GM19025 (cell line): ENCODE measurements around the gene ARHGAP29.

Experiments
- ATAC-seq: cut with Tn5 transposase; IDR thresholded peaks from one replicate; pipeline ENCODE4 v1.9.1; 2021; ENCODE audit warnings: mild to moderate bottlenecking, low read depth, moderate library complexity; ENCODE audit not compliant: unreplicated experiment

Gene ARHGAP29

GRCh38 chr1:94236013-94236491, 1.3 kb downstream of the ARHGAP29 start:
- no peak for ATAC-seq

GRCh38 chr1:94235189-94236012, 2.0 kb downstream of the ARHGAP29 start:
- no peak for ATAC-seq

- ATAC-seq = no peak
These were observed 2.8 kb downstream of the ARHGAP29 start for GRCh38 chr1:94234615-94235014.

- no peak for ATAC-seq
These were observed 5.6 kb downstream of the ARHGAP29 start for GRCh38 chr1:94231746-94232145.

- ATAC-seq = no peak
These were observed 6.5 kb downstream of the ARHGAP29 start for GRCh38 chr1:94230920-94231319.

- ATAC-seq = no peak
These were observed 8.6 kb downstream of the ARHGAP29 start for GRCh38 chr1:94228640-94229375.

- no peak for ATAC-seq
These were observed 9.8 kb downstream of the ARHGAP29 start for GRCh38 chr1:94227624-94228023.

- no peak for ATAC-seq
These were observed 11.5 kb downstream of the ARHGAP29 start for GRCh38 chr1:94225845-94226244.

- ATAC-seq = no peak
These were observed 19.1 kb downstream of the ARHGAP29 start for GRCh38 chr1:94218332-94218731.

GRCh38 chr1:94215955-94216354, 21.4 kb downstream of the ARHGAP29 start:
- ATAC-seq = no peak

GRCh38 chr1:94209982-94210381, 27.4 kb downstream of the ARHGAP29 start:
- no peak for ATAC-seq

GRCh38 chr1:94209425-94209824, 28.0 kb downstream of the ARHGAP29 start:
- ATAC-seq = no peak

GRCh38 chr1:94207695-94208094, 29.7 kb downstream of the ARHGAP29 start:
- no peak for ATAC-seq

GRCh38 chr1:94205639-94206038, 31.7 kb downstream of the ARHGAP29 start:
- ATAC-seq = no peak

GRCh38 chr1:94202241-94202640, 35.1 kb downstream of the ARHGAP29 start:
- no peak for ATAC-seq

GRCh38 chr1:94199398-94199797, 38.0 kb downstream of the ARHGAP29 start:
- ATAC-seq = no peak

- ATAC-seq = no peak
These were observed 43.1 kb downstream of the ARHGAP29 start for GRCh38 chr1:94194079-94194865.

- no peak for ATAC-seq
These were observed 44.3 kb downstream of the ARHGAP29 start for GRCh38 chr1:94193128-94193527.

GRCh38 chr1:94191216-94191615, 46.2 kb downstream of the ARHGAP29 start:
- no peak for ATAC-seq

- no peak for ATAC-seq
These were observed 50.4 kb downstream of the ARHGAP29 start for GRCh38 chr1:94186946-94187345.
